GM13977 (cell line): ENCODE data around the gene BCL2A1.
"Not testable (repeated sequence)": the region's sequence is repeated elsewhere in the genome, so short reads cannot be mapped to it uniquely, and the experiment has no call there.

Source experiments
- DNase-seq: peaks from one replicate; pipeline ENCODE4 v3.0.0; 2012; ENCODE audit warnings: low spot score
- CTCF ChIP-seq: IDR thresholded peaks from 2 replicates; pipeline ENCODE4 v1.5.1; 2012; ENCODE audit warnings: mild to moderate bottlenecking, control low read depth; ENCODE audit not compliant: insufficient read depth; ENCODE audit errors: extremely low read depth, missing control alignments
- in situ Hi-C: fragments of 300-500 bp; cut with MboI; formaldehyde crosslinking; loops from one replicate; pipeline ENCODE4 v1.12.0; 2022; ENCODE audit warnings: low sequenced_read_pairs, low pct_unique_long_range_greater_than_20kb, mixed read lengths, inconsistent platforms; ENCODE audit not compliant: unreplicated experiment

Gene BCL2A1

GRCh38 chr15:80012060-80012726 lies 41.2 kb upstream of the BCL2A1 start:
- TF ChIP-seq CTCF, result no peak
- peak; percentile 32 for DNase-seq
- in situ Hi-C loops, result no loop called here

GRCh38 chr15:80011596-80011995 lies 40.6 kb upstream of the BCL2A1 start:
- no peak for TF ChIP-seq CTCF
- in situ Hi-C loops, result no loop called here
- DNase-seq, result no peak

- DNase-seq, result peak; percentile 57
- in situ Hi-C loops, result not testable (repeated sequence)
These were observed 40.1 kb upstream of the BCL2A1 start for GRCh38 chr15:80011041-80011523.

GRCh38 chr15:80010131-80010673 lies 39.2 kb upstream of the BCL2A1 start:
- in situ Hi-C loops, result no loop called here
- no peak for DNase-seq
- TF ChIP-seq CTCF, result no peak

- DNase-seq, result no peak
- no peak for TF ChIP-seq CTCF
- in situ Hi-C loops, result no loop called here
These were observed 36.5 kb upstream of the BCL2A1 start for GRCh38 chr15:80007532-80007931.

GRCh38 chr15:80006946-80007345 lies 36.0 kb upstream of the BCL2A1 start:
- no peak for TF ChIP-seq CTCF
- DNase-seq, result no peak
- in situ Hi-C loops, result no loop called here

- DNase-seq, result no peak
- TF ChIP-seq CTCF, result no peak
- in situ Hi-C loops, result no loop called here
These were observed 33.0 kb upstream of the BCL2A1 start for GRCh38 chr15:80003934-80004472.
